ENCODE results near the gene CPT1A.

CPT1A gene

GRCh38 chr11:68867066-68867465, 25.4 kb upstream of the CPT1A start:
- TF ChIP-seq CTCF (IDR thresholded peaks at IDR 0.05; ENCODE audit: insufficient read depth, low read length, poor library complexity, severe bottlenecking): no peak
- no peaks in the 10 kb centered on the region; the same call in 1 of the 2 replicates for H3K27me3 ChIP-seq (replicated peaks; ENCODE audit: control insufficient read depth, insufficient read depth, low read length)
- DNase-seq (ENCODE audit: extremely low read depth, insufficient read length): no peak
- H3K4me3 ChIP-seq (replicated peaks; ENCODE audit: low read depth, low read length): no peak overlapping the region
- no peaks in the 10 kb centered on the region for H3K36me3 ChIP-seq (ENCODE audit: control insufficient read depth, insufficient read depth, low read length)

- no peaks in the 10 kb centered on the region; the same call in 1 of the 2 replicates for H3K27me3 ChIP-seq (replicated peaks; ENCODE audit: control insufficient read depth, insufficient read depth, low read length)
Measured at GRCh38 chr11:68865241-68865640, 23.5 kb upstream of the CPT1A start.

GRCh38 chr11:68863553-68864265, 22.0 kb upstream of the CPT1A start:
- Histone ChIP-seq H3K4me3 (replicated peaks; ENCODE audit: low read depth, low read length) (no peak overlapping the region), H3K36me3 (ENCODE audit: control insufficient read depth, insufficient read depth, low read length) (no peaks in the 10 kb centered on the region), H3K27me3 (replicated peaks; ENCODE audit: control insufficient read depth, insufficient read depth, low read length) (no peaks in the 10 kb centered on the region)
- no peak for TF ChIP-seq CTCF (IDR thresholded peaks at IDR 0.05; ENCODE audit: insufficient read depth, low read length, poor library complexity, severe bottlenecking)
- no peak for DNase-seq (ENCODE audit: extremely low read depth, insufficient read length)

More at GRCh38 chr11:68865241-68865640, 23.5 kb upstream of the CPT1A start:
- no peak for DNase-seq (ENCODE audit: extremely low read depth, insufficient read length)
- no peak overlapping the region for H3K4me3 ChIP-seq (replicated peaks; ENCODE audit: low read depth, low read length)
- no peak for TF ChIP-seq CTCF (IDR thresholded peaks at IDR 0.05; ENCODE audit: insufficient read depth, low read length, poor library complexity, severe bottlenecking)
- H3K36me3 ChIP-seq (ENCODE audit: control insufficient read depth, insufficient read depth, low read length): no peaks in the 10 kb centered on the region

- no peaks in the 10 kb centered on the region for H3K27me3 ChIP-seq (replicated peaks; ENCODE audit: control insufficient read depth, insufficient read depth, low read length)
- H3K36me3 ChIP-seq (ENCODE audit: control insufficient read depth, insufficient read depth, low read length): no peaks in the 10 kb centered on the region
- H3K4me3 ChIP-seq (replicated peaks; ENCODE audit: low read depth, low read length): no peak overlapping the region
- no peak for DNase-seq (ENCODE audit: extremely low read depth, insufficient read length)
- TF ChIP-seq CTCF (IDR thresholded peaks at IDR 0.05; ENCODE audit: insufficient read depth, low read length, poor library complexity, severe bottlenecking): no peak
Measured at GRCh38 chr11:68862421-68862820, 20.7 kb upstream of the CPT1A start.

GRCh38 chr11:68859123-68859522, 17.4 kb upstream of the CPT1A start:
- H3K36me3 ChIP-seq (ENCODE audit: control insufficient read depth, insufficient read depth, low read length): no peaks in the 10 kb centered on the region
- TF ChIP-seq CTCF (IDR thresholded peaks at IDR 0.05; ENCODE audit: insufficient read depth, low read length, poor library complexity, severe bottlenecking): no peak
- H3K27me3 ChIP-seq (replicated peaks; ENCODE audit: control insufficient read depth, insufficient read depth, low read length): no peaks in the 10 kb centered on the region; the same call in 1 of the 2 replicates
- DNase-seq (ENCODE audit: extremely low read depth, insufficient read length): no peak
- no peak overlapping the region for H3K4me3 ChIP-seq (replicated peaks; ENCODE audit: low read depth, low read length)
